WERI-Rb-1 (cell line): ENCODE results near the gene NWD2.

Experiments used
- DNase-seq: peaks from one replicate; pipeline ENCODE4 v3.0.0-alpha.2; 2020
- H3K27ac ChIP-seq: fragments of 250-450 bp; sonication (Bioruptor Pico); 2 replicates; pipeline ENCODE4 v1.5.1; 2020; ENCODE audit warnings: mild to moderate bottlenecking, moderate library complexity
- H3K27me3 ChIP-seq: fragments of 250-450 bp; sonication (Bioruptor Pico); 2 replicates; pipeline ENCODE4 v1.5.1; 2021; ENCODE audit warnings: mild to moderate bottlenecking, low read depth, moderate library complexity; ENCODE audit not compliant: insufficient read depth, severe bottlenecking
- H3K36me3 ChIP-seq: fragments of 250-450 bp; sonication (Bioruptor Pico); 2 replicates; pipeline ENCODE4 v1.5.1; 2020; ENCODE audit warnings: mild to moderate bottlenecking, moderate library complexity
- H3K4me3 ChIP-seq: 2 replicates; pipeline ENCODE4 v1.5.1; 2011; ENCODE audit warnings: low read depth, mild to moderate bottlenecking, control low read depth, low read length
- H3K9me3 ChIP-seq: fragments of 250-450 bp; sonication (Bioruptor Pico); 2 replicates; pipeline ENCODE4 v1.5.1; 2021; ENCODE audit warnings: mild to moderate bottlenecking, moderate library complexity; ENCODE audit not compliant: severe bottlenecking
- CTCF ChIP-seq: IDR thresholded peaks from 2 replicates; pipeline ENCODE4 v1.5.1; 2011; ENCODE audit warnings: low read depth, mild to moderate bottlenecking, control low read depth, inconsistent platforms, low read length

NWD2 gene

DNA sequence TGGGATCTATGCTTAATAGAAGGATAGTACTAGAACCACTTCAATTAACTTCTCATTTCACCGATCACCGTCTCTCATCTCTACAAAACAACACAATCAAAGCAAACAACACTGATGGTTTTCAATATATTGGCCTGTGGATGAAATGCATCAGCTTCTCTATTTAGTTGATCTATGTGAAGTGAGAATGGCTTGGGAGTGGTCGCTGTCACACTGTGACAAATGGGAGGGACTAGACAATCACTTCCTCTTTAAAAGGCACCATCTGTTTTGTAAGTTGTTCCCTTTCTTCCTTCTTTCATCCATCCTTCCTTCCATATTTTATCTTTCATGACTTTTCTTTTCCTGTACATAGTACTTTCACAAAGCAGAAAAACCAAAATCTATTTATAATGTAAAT lies 23.9 kb upstream of the NWD2 start:
- no peak overlapping the region for H3K27ac ChIP-seq
- no peak overlapping the region for H3K4me3 ChIP-seq
- no peaks in the 10 kb centered on the region for H3K9me3 ChIP-seq
- DNase-seq: no peak
- H3K27me3 ChIP-seq: peaks cover 59% of the 10 kb centered on the region
- H3K36me3 ChIP-seq: no peaks in the 10 kb centered on the region
- no peak for TF ChIP-seq CTCF

GRCh38 chr4:37223732-37224131 lies 20.8 kb upstream of the NWD2 start:
- Histone ChIP-seq H3K4me3 (no peak overlapping the region), H3K36me3 (no peaks in the 10 kb centered on the region), H3K9me3 (no peaks in the 10 kb centered on the region), H3K27ac (no peak overlapping the region), H3K27me3 (peaks cover 67% of the 10 kb centered on the region)
- no peak for DNase-seq
- TF ChIP-seq CTCF: no peak

DNA sequence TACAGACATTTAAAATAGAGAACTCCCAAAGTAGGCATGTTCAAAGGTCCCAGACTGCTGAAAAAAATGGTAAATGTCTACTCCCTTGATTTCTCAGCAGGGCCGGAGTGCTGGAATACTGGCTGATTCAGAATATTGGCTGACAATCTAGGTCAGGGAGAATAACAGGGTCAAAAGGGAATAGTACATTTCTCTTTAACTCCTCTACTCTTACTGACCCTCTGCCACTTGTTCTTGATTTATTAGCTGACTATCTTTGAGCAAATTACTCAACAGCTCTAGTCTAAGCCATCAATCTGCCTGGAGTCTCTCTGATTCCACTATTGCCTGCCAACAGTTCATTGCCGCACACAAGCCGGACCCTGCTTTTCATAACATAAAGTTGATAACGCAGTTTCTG lies 19.7 kb upstream of the NWD2 start:
- no peak for DNase-seq
- no peak for TF ChIP-seq CTCF
- Histone ChIP-seq H3K4me3 (no peak overlapping the region), H3K27ac (no peak overlapping the region), H3K9me3 (no peaks in the 10 kb centered on the region), H3K27me3 (peaks cover 77% of the 10 kb centered on the region), H3K36me3 (no peaks in the 10 kb centered on the region)

DNA sequence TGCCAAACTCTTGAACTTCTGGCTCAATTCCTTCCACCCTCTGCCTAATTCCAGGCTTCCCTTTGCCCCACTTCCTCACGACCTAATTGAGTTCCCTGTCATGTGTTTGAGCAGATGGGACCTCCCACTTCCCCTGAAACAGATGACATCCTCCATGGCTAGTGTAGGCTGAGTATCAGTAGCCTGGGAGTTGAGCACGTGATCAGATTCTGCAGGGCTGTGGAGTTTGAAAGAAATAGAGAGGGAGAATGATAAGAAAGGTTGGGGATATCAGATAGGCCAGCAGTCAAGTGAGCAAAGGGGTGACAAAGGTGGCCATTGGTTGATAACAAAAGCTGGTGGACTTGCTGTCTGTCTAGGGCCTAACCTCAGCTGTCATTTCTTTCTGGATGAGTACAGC lies 18.8 kb upstream of the NWD2 start:
- Histone ChIP-seq H3K9me3 (no peaks in the 10 kb centered on the region), H3K4me3 (no peak overlapping the region), H3K27me3 (peaks cover 75% of the 10 kb centered on the region), H3K36me3 (no peaks in the 10 kb centered on the region), H3K27ac (no peak overlapping the region)
- no peak for DNase-seq
- no peak for TF ChIP-seq CTCF

DNA sequence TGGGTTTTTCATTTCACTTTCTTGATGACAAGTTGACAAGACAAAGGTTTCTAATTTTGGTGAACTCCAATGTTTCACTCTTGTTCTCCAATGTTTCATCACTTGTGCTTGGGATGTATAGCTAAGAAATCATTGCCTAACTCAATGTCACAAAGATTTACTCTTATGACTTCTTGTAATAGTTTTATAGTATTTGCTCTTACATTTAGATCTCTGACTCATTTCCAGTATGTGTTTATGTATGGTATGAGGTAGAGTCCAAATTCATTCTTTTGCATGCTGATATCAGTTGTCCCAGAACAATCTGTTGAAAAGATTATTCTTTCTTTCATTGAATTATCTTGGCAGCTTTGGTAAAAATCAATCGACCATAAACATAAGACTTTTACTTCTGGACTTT lies 12.2 kb upstream of the NWD2 start:
- Histone ChIP-seq H3K4me3 (no peak overlapping the region), H3K36me3 (no peaks in the 10 kb centered on the region), H3K27me3 (peaks cover 74% of the 10 kb centered on the region), H3K27ac (no peak overlapping the region), H3K9me3 (no peaks in the 10 kb centered on the region)
- DNase-seq: no peak
- TF ChIP-seq CTCF: no peak

DNA sequence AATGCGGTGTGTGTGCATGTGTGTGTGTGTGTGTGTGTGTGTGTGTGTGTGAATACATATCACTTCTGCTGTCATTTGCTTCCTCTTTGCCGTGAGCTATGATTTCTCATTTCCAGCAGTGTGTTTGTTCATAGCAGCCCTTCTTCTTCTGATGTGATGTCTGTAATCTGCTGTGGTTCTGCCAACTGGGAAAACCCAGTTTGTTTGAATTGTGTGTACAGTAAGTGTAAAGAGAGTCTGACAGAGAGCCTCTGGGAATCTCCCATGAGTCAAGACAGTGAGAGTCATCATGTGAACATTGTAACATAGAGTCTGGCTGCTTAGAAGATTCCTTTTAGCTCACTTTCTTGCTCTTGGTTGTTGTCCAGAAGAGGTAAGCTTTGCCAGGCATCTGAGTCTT lies 8.4 kb upstream of the NWD2 start:
- TF ChIP-seq CTCF: no peak
- DNase-seq: no peak

More for the DNA sequence above, 8.4 kb upstream of the NWD2 start:
- H3K4me3 ChIP-seq: no peak overlapping the region
- H3K27me3 ChIP-seq: peaks cover 77% of the 10 kb centered on the region
- H3K27ac ChIP-seq: no peak overlapping the region
- no peaks in the 10 kb centered on the region for H3K9me3 ChIP-seq
- H3K36me3 ChIP-seq: no peaks in the 10 kb centered on the region
